ENCODE results near the gene ZNF532.

GRCh38 chr18:58838165-58838860 lies 26.4 kb upstream of the ZNF532 start:
- no peak for TF ChIP-seq EZH2 (IDR thresholded peaks at IDR 0.05; ENCODE audit: borderline replicate concordance, low read depth, low read length, severe bottlenecking)
- TF ChIP-seq, protein P1, sequence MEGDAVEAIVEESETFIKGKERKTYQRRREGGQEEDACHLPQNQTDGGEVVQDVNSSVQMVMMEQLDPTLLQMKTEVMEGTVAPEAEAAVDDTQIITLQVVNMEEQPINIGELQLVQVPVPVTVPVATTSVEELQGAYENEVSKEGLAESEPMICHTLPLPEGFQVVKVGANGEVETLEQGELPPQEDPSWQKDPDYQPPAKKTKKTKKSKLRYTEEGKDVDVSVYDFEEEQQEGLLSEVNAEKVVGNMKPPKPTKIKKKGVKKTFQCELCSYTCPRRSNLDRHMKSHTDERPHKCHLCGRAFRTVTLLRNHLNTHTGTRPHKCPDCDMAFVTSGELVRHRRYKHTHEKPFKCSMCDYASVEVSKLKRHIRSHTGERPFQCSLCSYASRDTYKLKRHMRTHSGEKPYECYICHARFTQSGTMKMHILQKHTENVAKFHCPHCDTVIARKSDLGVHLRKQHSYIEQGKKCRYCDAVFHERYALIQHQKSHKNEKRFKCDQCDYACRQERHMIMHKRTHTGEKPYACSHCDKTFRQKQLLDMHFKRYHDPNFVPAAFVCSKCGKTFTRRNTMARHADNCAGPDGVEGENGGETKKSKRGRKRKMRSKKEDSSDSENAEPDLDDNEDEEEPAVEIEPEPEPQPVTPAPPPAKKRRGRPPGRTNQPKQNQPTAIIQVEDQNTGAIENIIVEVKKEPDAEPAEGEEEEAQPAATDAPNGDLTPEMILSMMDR (IDR thresholded peaks at IDR 0.05; ENCODE audit: borderline replicate concordance, extremely low read depth, low read length, poor library complexity, severe bottlenecking): no peak

Data from DND-41 (cell line).